NK-92 treated with Interleukin-12 subunit alpha and Interleukin-12 subunit beta, amount 100 ng/mL, for 24 hours (cell line): Measurements from ENCODE around the gene TOP3A.

ENCODE experiments used
- DNase-seq: peaks from one replicate; lab custom pipeline; 2025; lab: John Stamatoyannopoulos, UW

The TOP3A gene

GRCh38 chr17:18253187-18253884 lies 61.5 kb downstream of the TOP3A start:
- DNase-seq: no peak

- DNase-seq: no peak
These were observed 62.6 kb downstream of the TOP3A start for GRCh38 chr17:18252160-18252559.

GRCh38 chr17:18251204-18251603 lies 63.6 kb downstream of the TOP3A start:
- DNase-seq: no peak

- DNase-seq: no peak
These were observed 64.1 kb downstream of the TOP3A start for GRCh38 chr17:18250708-18251107.

- DNase-seq: no peak
These were observed 64.5 kb downstream of the TOP3A start for GRCh38 chr17:18250259-18250658.

GRCh38 chr17:18248811-18249210 lies 66.0 kb downstream of the TOP3A start:
- no peak for DNase-seq

- DNase-seq: peak; percentile 7
These were observed 66.5 kb downstream of the TOP3A start for GRCh38 chr17:18248300-18248731.

GRCh38 chr17:18247613-18248001 lies 67.2 kb downstream of the TOP3A start:
- no peak for DNase-seq

- DNase-seq: no peak
These were observed 67.7 kb downstream of the TOP3A start for GRCh38 chr17:18246880-18247612.

GRCh38 chr17:18246109-18246725 lies 68.6 kb downstream of the TOP3A start:
- DNase-seq: no peak

GRCh38 chr17:18245038-18245776 lies 69.6 kb downstream of the TOP3A start:
- DNase-seq: no peak

- DNase-seq: no peak
These were observed 73.4 kb downstream of the TOP3A start for GRCh38 chr17:18241229-18241871.

- no peak for DNase-seq
These were observed 74.3 kb downstream of the TOP3A start for GRCh38 chr17:18240449-18240848.

- no peak for DNase-seq
These were observed 76.5 kb downstream of the TOP3A start for GRCh38 chr17:18238299-18238698.

- DNase-seq: no peak
These were observed 77.3 kb downstream of the TOP3A start for GRCh38 chr17:18237461-18237860.

GRCh38 chr17:18236494-18236893 lies 78.3 kb downstream of the TOP3A start:
- no peak for DNase-seq

GRCh38 chr17:18235743-18236256 lies 79.0 kb downstream of the TOP3A start:
- no peak for DNase-seq

GRCh38 chr17:18234853-18235380 lies 79.9 kb downstream of the TOP3A start:
- DNase-seq: no peak

- DNase-seq: no peak
These were observed 80.8 kb downstream of the TOP3A start for GRCh38 chr17:18233803-18234518.

- no peak for DNase-seq
These were observed 83.6 kb downstream of the TOP3A start for GRCh38 chr17:18231164-18231563.
